HG02970 (cell line): ENCODE measurements around the gene DNAJC27.
A peak's percentile ranks its signal among the peaks of the same experiment; 100 is the strongest.

Experiments
- ATAC-seq: cut with Tn5 transposase; IDR thresholded peaks from one replicate; pipeline ENCODE4 v1.9.1; 2021; ENCODE audit warnings: mild to moderate bottlenecking, moderate library complexity, moderate number of reproducible peaks; ENCODE audit not compliant: unreplicated experiment, low FRiP score

The DNAJC27 gene

DNA sequence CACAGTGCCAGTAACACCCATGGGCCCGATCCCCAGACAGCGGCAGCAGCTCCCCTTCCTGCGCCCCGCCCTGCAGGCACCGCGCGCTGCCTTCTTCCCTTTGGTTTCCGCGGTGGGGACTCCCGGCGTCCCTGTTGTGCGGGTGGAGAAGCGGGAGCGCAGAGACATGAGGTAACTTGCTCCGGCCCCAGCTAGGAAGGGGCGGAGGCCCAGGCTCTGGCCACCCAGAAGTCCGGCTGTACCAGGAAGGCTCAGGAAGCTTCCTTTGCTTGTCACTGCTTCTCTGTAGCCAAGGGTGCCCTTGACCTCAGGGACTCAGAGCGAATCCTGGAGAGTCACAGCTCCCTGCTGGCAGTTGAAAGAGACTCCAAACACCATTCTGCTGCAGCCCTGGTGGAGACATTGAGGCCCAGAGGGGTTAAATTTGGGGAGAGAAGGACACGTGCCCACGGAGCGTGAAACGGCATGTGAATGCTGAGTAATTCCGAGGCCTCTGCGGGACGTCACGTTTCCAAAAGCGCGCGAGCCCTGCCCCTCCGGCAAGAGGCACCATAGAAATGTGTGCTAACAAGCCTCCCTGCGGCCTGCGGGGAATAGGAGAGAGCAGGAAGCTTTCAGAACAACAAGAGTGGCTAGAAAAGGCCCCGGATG lies 45.0 kb downstream of the DNAJC27 start:
- ATAC-seq: no peak

DNA sequence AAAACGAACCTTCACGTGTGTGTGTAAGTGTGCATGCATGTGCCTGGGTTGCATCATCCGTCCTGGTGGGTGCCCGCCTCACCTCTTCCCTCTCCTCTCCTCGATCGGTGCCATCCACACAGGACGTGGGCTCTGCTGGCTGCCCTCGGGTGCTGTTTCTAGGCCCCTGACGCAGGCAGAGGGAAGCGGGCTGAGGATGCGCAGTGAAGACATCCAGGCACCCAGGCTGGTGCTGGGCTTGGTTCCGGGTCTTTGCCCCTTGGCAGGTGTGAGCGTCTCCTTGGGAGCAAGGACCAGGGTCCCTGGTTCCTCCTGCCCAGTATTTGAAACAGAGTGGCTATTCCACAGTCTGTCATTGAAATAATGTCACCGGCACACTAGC lies 45.5 kb downstream of the DNAJC27 start:
- ATAC-seq: no peak

DNA sequence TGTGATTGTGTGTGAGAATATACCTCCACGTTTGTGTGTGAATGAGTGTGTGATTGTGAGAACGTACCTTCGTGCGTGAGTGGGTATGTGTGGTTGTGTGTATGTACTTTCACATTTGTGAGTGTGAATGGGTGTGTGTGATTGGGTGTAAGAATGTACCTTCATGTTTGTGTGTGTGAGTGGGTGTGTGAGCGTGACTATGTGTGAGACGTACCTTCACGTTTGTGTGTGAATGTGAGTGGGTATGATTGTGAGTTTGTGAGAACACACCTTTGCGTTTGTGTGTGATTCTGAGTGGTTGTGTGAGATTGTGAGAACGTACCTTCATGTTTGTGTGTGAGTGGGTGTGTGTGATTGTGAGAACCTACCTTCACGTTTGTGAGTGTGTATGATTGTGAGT lies 45.9 kb downstream of the DNAJC27 start:
- no peak for ATAC-seq

DNA sequence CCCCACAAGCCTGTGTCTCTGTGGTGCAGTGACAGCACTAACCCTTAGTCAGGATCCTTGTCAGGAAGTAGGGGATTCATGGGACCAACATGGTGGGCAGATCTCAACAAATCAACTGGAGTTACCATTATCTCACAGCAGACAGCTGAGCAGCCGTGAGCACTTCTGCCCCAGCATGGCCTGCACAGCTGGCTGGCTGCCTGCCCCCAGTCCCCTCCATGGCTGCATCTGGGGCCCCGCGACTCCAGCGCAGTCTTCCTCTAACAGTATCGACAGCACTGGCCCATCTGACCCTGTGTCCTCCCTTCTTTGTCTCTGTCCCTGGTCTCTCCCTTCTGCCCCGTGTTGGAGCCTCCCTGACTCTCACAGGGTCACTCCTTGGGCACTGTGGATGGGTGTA lies 47.0 kb downstream of the DNAJC27 start:
- ATAC-seq: no peak

DNA sequence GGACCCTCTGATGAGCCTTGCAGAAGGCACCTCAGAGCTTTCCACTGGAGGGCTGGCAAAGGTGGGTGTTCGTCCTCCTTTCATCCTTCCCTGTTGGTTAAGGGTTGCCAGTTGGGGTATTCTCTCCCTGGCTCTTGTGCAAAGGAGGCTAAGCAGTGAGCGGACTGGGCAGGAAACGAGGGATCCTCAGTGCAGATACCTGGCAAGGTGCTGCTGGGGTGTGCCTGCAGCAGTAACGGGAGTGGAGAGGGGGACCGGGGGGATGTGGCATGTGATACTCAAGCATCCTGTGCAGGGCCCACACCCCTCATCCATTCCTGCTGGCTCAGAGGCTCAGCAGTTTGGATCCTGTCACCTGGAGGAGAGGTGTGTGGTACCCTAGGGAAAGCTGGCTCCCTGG lies 47.5 kb downstream of the DNAJC27 start:
- ATAC-seq: no peak

DNA sequence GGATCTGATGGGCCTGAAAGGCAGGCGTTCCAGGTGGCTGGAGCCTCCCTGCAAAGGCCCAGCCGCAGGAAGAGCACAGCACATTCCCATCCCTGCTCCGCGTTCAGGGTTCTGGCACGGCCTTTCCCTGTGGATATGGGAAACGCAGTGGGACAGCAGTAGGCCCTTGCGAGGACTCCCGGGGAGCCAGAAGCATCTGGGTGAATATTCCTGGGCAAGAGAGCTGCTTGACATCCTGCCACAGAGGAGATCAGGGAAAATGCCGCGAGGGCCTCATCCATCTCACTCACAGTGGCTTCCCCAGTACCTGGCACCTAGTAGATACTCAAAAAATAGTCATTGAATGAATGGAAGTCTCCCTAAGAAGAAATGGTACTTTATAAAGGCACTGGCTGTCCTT lies 48.6 kb downstream of the DNAJC27 start:
- ATAC-seq: no peak

DNA sequence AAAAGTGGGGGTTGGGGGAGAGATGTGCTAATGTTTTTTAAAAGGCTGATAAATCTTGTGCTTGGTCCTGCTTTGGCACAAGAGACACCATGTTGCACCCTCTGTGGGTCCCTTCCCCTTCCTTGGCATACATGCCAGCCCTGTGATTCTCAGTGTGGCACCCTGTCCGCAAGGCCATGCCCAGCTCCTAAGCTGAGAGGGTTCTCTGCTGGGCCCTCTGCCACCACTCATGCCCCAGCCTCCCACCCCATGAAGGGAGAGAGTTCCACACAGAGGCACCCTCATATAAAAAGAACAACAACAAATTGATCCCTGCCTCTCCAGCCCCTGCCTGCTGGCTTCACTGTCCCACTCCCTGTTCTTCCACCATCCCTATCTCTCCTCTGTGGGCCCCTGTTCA lies 49.2 kb downstream of the DNAJC27 start:
- ATAC-seq: no peak

DNA sequence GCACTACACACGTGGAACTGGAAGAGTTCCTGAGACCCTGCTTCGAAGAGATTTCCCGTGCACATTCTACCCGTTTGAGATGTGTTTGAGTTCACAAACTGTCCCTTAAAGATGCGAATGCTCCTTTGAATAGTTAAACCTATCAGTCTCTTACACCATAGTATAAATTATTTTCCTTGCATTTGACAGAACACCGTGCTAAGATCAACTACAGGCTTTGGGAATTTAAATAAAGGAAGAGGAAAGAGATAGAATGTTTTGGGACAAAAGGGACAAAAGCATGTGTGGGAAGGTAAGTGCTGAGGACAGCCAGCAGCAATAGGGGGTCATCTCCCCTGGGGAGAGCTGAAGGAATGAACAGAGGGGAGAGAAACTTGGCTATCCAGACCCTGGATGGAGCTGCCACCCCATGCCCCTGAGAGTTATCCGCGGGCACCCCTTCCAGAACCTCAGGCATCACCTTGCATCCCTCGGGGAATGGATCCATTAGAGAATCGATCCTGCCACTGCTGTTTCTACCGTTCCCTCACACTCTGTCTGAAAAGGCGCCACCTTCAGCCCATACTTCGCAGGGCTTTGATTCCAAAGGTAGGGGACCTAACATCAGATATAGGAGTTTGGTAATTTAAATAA lies 50.8 kb downstream of the DNAJC27 start:
- ATAC-seq: no peak

DNA sequence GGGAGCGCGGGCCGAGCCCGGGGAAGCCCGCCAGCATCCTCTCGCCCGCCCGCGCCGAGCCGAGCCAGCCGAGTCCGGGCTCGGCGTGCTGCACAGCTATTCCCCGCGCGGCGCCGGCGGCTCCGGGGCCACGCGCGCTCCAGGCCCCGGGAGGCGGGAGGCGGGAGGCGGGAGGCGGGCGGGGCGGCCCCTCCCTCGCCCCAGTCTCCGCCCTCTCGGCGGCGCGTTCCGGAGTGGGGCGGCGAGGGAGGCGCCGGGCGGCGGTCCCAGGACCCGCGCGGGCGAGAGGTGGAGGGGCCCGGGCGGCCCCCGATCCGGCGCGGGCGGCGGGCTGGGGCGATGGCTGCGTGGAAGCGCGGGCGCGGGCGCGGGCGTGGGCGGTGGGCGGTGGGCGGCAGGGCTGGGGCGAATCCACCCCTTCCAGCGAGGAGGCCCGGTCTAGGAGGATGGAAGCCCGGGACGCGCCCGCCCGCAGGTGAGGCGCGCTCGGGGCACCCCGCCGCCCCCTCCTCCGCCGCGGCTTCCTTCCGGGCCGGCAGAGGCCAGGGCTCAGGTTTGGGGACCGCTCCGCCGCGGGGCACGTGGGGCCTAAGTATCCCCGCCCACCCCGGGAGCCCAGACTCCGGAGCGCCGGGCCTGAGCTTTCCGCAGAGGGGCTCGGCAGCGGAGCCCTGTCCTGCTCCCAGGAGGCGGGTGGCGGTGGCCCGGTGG lies 51.5 kb downstream of the DNAJC27 start, which contains the start of gene ADCY3:
ADCY3 (minus strand) TSS at position 140 of the 711 bp plus-strand sequence. CDS start 1,250 bp downstream, outside the sequence.
- peak; percentile 46 for ATAC-seq

DNA sequence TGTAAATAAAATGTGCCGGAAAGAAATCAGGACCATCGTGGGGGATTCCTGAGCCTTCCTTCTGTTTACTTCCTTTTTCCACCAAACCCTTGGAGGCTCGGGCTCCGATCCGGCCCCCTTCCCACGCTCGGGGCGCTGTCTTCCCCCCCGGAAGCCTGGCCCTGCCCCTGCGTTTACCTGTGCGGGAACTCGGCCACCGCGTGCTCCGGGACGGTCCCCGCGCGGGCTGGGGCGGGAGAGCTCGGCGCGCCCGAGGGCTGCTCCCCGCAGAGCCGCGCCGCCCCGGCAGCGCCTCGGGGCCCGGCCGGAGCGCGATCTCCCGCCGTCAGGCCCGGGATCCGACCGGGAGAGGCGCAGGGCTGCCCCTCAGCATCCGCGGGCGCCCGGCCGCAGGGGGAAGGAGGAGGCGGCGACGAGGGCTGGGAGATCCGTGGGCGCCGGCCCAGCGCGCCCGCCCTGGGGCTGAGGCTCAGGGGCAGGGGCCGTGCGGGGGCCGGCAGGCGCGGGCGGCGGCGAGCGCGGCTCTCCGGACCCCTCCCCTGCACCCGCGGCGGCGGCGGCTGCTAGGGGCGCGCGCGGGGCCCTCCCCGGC lies 52.2 kb downstream of the DNAJC27 start:
- peak; percentile 14 for ATAC-seq

DNA sequence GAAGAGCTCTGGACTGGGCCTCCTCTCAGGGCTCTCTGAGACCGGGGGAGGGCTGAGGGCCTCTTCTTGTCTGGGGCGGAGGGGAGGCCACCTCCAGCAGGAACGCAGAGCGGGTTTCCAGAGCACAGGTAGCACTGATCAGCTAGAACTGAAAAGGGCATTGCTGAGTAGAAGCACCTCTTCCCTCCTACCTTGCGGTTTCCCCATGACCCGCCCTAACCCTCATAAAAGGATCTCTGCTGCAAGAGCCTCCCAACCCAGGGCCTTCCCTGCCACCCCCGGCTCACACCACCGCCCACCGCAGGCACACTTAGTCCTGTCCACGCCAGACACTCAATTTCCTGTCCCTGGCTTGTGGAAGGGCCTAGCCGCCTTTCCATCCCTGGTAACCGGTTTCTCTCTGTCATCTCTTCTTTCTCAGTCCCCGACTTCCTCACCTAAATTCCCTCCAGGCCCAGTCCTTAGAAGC lies 52.7 kb downstream of the DNAJC27 start:
- no peak for ATAC-seq

DNA sequence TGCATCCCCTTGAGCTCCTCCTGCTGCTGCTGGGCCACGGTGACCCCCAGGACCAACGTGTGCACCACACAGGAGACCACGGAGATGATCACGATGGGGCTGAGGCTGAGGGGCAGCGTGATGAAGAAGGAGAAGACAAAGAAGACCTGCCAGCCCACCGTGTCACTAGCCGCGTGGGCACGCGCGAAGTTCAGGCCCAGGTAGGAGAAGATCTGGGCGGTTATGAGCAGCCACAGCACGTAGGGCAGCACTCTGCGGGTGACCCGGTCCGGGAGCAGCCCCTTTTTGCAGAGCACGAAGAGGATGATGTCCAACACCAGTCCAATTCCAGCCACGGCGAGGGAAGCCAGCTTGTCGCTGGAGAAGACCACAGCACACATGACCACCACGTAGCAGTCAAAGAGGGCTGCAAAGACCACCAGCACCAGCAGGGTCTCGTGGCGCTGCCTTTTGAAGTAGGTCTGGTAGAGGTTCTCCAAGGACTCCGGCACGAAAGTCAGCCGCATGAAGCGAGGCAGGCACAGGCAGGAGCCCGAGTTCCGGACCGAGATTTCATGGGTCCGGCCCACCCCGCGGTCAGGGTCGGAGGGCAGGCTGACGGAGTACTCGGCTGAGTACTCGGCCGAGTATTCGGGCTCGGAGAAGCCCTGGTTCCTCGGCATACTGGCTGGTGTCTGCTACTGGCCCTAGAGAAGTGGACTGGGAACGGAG lies 53.3 kb downstream of the DNAJC27 start:
- ATAC-seq: no peak

DNA sequence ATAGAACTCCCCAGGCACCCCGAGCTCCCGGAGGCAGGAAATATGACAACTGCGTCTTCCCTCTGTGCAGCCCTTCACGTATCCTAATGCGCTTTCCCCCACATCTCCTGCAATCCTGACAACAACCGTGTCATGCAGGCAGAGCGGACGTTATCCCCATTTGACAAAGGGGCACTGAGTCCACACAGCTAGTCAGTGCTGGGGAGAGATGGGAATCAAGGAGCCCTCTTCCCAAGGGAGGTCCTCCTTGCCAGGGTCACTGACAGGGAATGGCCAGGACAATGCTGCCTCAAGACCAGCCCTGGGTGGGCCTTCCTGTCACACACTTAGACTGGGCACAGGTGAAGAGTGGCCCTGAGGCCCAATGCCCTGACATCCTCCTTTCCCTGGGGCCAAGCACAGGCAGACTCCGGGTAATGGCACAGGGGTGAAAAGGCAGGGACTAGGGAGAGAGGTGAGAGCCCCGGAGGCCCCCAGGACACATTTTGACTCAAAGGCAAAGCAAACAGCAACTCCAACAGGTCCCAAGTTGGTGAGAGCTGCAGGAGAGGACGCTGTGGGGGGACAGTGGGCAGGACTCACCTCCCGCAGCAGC lies 53.9 kb downstream of the DNAJC27 start:
- ATAC-seq: no peak

DNA sequence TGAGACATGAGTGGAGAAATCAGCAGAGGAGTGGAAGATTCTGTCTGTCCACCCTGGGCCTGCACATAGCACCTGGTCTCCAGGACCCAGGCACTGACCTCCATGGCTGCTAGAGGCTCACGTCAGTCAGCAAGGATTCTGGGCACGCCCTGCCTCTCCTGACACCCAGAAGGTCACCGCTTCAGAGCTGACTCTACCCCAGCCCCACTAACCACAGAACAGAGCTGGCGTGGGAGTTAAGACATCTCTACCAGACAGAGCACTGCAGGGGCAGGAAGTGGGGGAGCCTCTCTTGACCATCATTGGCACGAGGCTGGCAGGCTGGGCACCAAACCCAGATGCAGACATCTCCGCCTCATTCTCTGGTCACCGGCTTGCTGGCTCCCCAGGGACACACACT lies 54.7 kb downstream of the DNAJC27 start:
- ATAC-seq: no peak

DNA sequence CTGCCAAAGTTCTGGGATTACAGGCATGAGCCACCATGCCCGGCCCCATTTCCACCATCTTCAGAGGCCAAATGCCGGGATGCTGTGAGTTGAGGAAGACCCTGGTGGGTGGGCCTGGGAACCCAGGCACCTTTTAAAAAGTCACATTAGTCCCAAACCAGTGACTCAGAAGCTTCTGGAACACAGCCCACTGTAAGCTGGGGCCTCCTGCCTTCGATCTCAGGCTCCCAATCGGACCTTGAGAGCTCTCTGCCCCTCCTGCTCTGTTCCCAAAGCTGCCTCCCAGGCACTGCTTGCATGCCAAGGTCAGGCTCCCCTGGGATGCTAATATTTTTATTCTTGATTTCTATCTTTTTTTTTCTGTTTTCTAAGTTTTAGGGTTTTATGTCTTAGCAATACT lies 56.0 kb downstream of the DNAJC27 start:
- no peak for ATAC-seq

DNA sequence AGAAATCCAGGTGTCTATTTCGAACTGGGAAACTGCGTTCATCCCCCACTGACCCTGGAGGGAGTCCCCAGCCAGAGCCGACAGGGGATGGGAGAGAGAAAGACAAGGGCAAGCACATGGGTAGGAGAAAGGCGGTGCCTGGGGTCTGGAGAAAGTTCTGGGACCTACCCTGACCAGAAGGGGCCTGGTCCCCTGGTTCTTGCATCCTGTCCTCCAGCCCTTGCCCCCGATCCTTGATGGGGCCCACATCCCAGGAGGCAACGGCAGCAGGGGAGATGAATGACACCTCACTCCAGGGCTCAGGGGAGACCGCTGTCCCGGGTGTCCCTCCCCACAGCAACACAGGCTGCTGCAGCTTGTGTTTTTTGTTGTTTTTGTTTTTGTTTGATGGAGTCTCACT lies 56.6 kb downstream of the DNAJC27 start:
- ATAC-seq: no peak

DNA sequence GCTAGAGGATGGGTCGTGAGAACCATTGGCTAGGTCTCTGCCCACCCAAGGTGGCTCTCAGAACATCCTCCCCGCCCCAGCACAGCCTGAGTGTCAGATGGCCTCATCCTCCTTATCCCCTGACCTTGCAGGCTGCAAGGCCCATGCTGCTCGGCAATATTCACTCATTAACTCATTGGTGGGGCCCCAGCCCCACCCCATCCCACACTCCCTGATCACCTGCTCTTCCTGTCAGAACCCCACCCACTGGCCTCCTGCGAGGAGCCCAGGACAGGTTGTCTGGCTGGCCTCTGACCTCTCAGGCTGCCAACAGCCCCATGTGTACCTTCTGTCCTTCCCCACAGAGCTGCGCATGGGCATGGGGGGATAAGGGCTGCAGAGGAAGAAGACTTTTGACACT lies 57.0 kb downstream of the DNAJC27 start:
- ATAC-seq: no peak

DNA sequence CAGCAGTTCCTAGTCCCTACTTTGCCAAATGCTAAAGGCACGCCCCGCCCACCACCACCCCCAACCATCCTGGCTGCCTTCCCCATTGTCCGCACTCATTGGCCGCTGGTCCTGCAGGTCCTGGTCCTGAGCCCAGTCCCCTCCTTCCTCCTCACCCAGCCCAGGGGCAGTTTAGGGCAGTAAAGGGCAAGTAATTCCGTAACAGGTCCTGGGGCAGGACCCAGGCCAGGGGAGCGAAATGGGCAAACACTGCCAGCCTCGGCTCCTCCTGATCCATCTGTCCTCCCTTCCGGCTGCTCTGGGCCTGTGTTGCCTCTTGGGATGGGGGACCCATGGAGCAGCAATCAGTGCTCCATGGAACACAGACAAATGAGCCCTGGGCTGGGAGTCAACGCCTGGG lies 57.8 kb downstream of the DNAJC27 start:
- no peak for ATAC-seq

DNA sequence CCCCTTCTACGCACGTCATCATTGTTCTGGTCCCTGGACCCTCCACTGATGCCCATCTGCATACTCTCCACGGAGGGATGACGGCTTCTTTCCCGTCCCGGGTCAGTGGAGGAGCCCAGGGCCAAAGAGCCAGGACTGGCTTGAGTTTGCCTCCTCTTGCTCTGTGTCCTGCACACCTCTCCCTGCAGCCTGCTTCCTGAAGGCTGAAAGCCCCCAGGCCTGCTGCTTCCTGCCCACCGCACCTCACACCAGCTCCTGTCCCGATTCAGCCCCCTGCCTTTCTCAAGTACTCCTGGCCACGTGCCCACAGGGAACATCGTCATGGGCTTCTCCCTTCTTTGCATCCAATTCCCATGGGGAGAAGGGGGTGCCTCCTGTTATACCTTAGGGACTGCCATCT lies 58.8 kb downstream of the DNAJC27 start:
- ATAC-seq: no peak

DNA sequence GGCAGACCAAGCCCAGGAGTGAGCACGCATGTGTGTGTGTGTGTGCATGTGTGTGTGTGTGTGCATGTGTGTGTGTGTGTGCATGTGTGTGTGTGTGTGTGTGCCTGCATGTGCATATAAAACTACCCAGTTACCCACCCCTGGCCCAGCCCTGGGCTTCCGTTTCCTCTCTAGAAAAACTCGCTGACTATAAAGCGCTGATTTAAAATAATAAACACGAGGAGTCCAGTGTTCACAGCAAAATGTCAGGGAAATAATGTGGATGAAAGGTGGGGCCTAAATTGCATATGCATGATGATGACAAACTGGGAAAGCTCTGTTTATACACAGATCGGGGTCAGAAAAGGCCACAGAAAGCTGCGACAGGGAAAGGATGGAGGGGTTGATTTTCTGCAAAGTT lies 59.2 kb downstream of the DNAJC27 start:
- ATAC-seq: no peak
